H1 (cell line): ENCODE results near the gene NCKAP1. TPM values are rescaled to one million over a fixed set of nuclear protein-coding genes. Genes with fewer than 3 reads are reported as not detected.

Experiments used
- RAD21 ChIP-seq, 2 experiments: IDR thresholded peaks in 1 of 2; conservative IDR thresholded peaks in 1 of 2; 2 replicates each; pipeline ENCODE4 v1.6.1; 2011; ENCODE audit warnings: low read depth in 2 of 2, low read length in 2 of 2, improper control_type of control experiment in 1 of 2, inconsistent platforms in 1 of 2, mild to moderate bottlenecking in 1 of 2, moderate library complexity in 1 of 2
- RXRA ChIP-seq: IDR thresholded peaks from 2 replicates; pipeline ENCODE4 v1.6.1; 2011; ENCODE audit warnings: low read depth, mild to moderate bottlenecking, low read length, moderate library complexity; ENCODE audit not compliant: insufficient read depth
- SP1 ChIP-seq: IDR thresholded peaks from 2 replicates; pipeline ENCODE4 v1.6.1; 2011; ENCODE audit warnings: low read depth, low read length
- polyA plus RNA-seq, 7 experiments: library from polyadenylated mRNA; depleted of rRNA in 3 of 7; stranded (reverse) in 5 of 7; unstranded in 2 of 7; fragments of >200 nt in 5 of 7; fragments of 200-250 nt in 2 of 7; gene quantifications; 1 replicate in 5 of 7; 2 replicates in 1 of 7; 4 replicates in 1 of 7; pipeline versions ENCODE4 v1.2.1 to v1.2.3, GENCODE V29; 2011 to 2013; ENCODE audit warnings: missing spikeins in 2 of 7, mixed read lengths in 2 of 7
- total RNA-seq: library from RNA; stranded (reverse); fragmentation: NEBNext Ultra II Directional; extraction: Animal tissue kit (Norgen Biotek cat#: 25700); gene quantifications from 2 replicates; pipeline ENCODE4 v1.2.1, GENCODE V29; 2021

NCKAP1 gene
- total and polyA plus RNA-seq, 2 of the 8 experiments (the other 6 are each of a cell fraction or from before 2014, with no cell fraction given): 90.8 to 173 TPM

GRCh38 chr2:182921234-182921633 is 117.0 kb downstream of the NCKAP1 start (continued):
- TF ChIP-seq SP1: no peak
- TF ChIP-seq RAD21 (IDR thresholded peaks at IDR 0.05 in 1 of 2, conservative IDR thresholded peaks at IDR 0.05 in 1 of 2; ENCODE audit: low read depth in 2 of 2, low read length in 2 of 2): no peak
- no peak for TF ChIP-seq RXRA
